SK-N-SH (cell line): ENCODE data around the gene WDR27. TPM values are rescaled to one million over a fixed set of nuclear protein-coding genes. Genes with fewer than 3 reads are reported as not detected.

ENCODE experiments used
- CTCF ChIA-PET: fragments of 300-600, 350-600 bp; formaldehyde crosslinking; extraction: SDS; loops from one replicate; lab custom pipeline; 2021; lab: Yijun Ruan, JAX
- POLR2A ChIA-PET: fragments of 350-600 bp; sonication (Branson Sonifier 250); formaldehyde crosslinking; extraction: SDS; loops from one replicate; lab custom pipeline; 2020; ENCODE audit warnings: antibody characterized with exemption, inconsistent platforms; lab: Yijun Ruan, JAX
- DNase-seq: peaks from one replicate; pipeline ENCODE4 v3.0.0; 2012
- H2AFZ ChIP-seq: fragments of 200-600 bp; sonication (generic); 2 replicates; pipeline ENCODE4 v1.8.1; 2016; ENCODE audit warnings: antibody characterized with exemption, mild to moderate bottlenecking, low read depth
- H3F3A ChIP-seq: fragments of 200-600 bp; sonication (generic); replicated peaks from 2 replicates; pipeline ENCODE3; 2016; ENCODE audit warnings: antibody characterized with exemption, mild to moderate bottlenecking; ENCODE audit not compliant: insufficient read depth
- H3K27ac ChIP-seq, 2 experiments: fragments of 200-500 bp in 1 of 2; fragments of 200-600 bp in 1 of 2; sonication (Bioruptor generic) in 1 of 2; sonication (generic), shearing (Covaris generic) in 1 of 2; 2 replicates each; pipeline versions ENCODE4 v1.5.1 to v1.6.1; 2014 to 2016; ENCODE audit warnings: low read depth in 2 of 2, inconsistent platforms in 1 of 2, low read length in 1 of 2, mild to moderate bottlenecking in 1 of 2, mixed read lengths in 1 of 2
- H3K27me3 ChIP-seq: fragments of 200-600 bp; sonication (generic), shearing (Covaris generic); 2 replicates; pipeline ENCODE4 v1.6.1; 2016; ENCODE audit warnings: mixed run types; ENCODE audit not compliant: insufficient read depth
- H3K36me3 ChIP-seq, 2 experiments: fragments of 200-500 bp in 1 of 2; fragments of 200-600 bp in 1 of 2; sonication (Bioruptor generic) in 1 of 2; sonication (generic) in 1 of 2; replicated peaks in 1 of 2; 2 replicates each; pipeline versions ENCODE3 to v1.5.1; 2014 to 2016; ENCODE audit warnings: low read length in 1 of 2, mild to moderate bottlenecking in 1 of 2; ENCODE audit not compliant: insufficient read depth in 2 of 2, control insufficient read depth in 1 of 2
- H3K4me1 ChIP-seq, 2 experiments: fragments of 200-500 bp in 1 of 2; fragments of 200-600 bp in 1 of 2; sonication (Bioruptor generic) in 1 of 2; sonication (generic), shearing (Covaris generic) in 1 of 2; 2 replicates each; pipeline versions ENCODE4 v1.5.1 to v1.6.1; 2014 to 2016; ENCODE audit warnings: low read depth in 1 of 2, low read length in 1 of 2, mixed run types in 1 of 2; ENCODE audit not compliant: insufficient read depth in 2 of 2, control insufficient read depth in 1 of 2
- H3K4me2 ChIP-seq: fragments of 200-600 bp; sonication (generic), shearing (Covaris generic); 2 replicates; pipeline ENCODE4 v1.6.1; 2017; ENCODE audit warnings: mixed run types
- H3K4me3 ChIP-seq, 2 experiments: fragments of 200-500 bp in 1 of 2; fragments of 200-600 bp in 1 of 2; sonication (Bioruptor generic) in 1 of 2; sonication (generic), shearing (Covaris generic) in 1 of 2; 2 replicates each; pipeline versions ENCODE4 v1.5.1 to v1.8.1; 2014 to 2016; ENCODE audit warnings: low read depth in 2 of 2, inconsistent platforms in 1 of 2, low read length in 1 of 2, mild to moderate bottlenecking in 1 of 2, mixed read lengths in 1 of 2, moderate library complexity in 1 of 2
- H3K79me2 ChIP-seq: fragments of 200-600 bp; sonication (generic); 2 replicates; pipeline ENCODE4 v1.8.1; 2017; ENCODE audit warnings: mild to moderate bottlenecking; ENCODE audit not compliant: insufficient read depth
- H3K9ac ChIP-seq: fragments of 200-600 bp; sonication (generic); 2 replicates; pipeline ENCODE4 v1.6.1; 2017; ENCODE audit warnings: mixed run types
- H3K9me2 ChIP-seq: fragments of 200-600 bp; sonication (generic); 2 replicates; pipeline ENCODE4 v1.6.1; 2017; ENCODE audit warnings: mixed run types
- H3K9me3 ChIP-seq: fragments of 200-600 bp; sonication (generic); 2 replicates; pipeline ENCODE4 v1.6.1; 2017; ENCODE audit warnings: mixed run types, mild to moderate bottlenecking, moderate library complexity
- H4K20me1 ChIP-seq: fragments of 200-600 bp; sonication (generic); 2 replicates; pipeline ENCODE4 v1.6.1; 2017; ENCODE audit warnings: mild to moderate bottlenecking, mixed run types; ENCODE audit not compliant: insufficient read depth
- CHD2 ChIP-seq: fragments of 150-350 bp; IDR thresholded peaks from 2 replicates; pipeline ENCODE4 v1.6.1; 2018; ENCODE audit warnings: low read length; ENCODE audit not compliant: partially characterized antibody
- ELF1 ChIP-seq: IDR thresholded peaks from 2 replicates; pipeline ENCODE4 v1.4.0; 2012
- FOSL2 ChIP-seq: IDR thresholded peaks from 2 replicates; pipeline ENCODE4 v1.4.0; 2012; ENCODE audit warnings: low read depth, mild to moderate bottlenecking, moderate library complexity, borderline replicate concordance
- IRF3 ChIP-seq: fragments of 150-350 bp; IDR thresholded peaks from 2 replicates; pipeline ENCODE4 v1.6.1; 2016; ENCODE audit warnings: mild to moderate bottlenecking, low read depth, low read length
- MEF2A ChIP-seq: IDR thresholded peaks from 2 replicates; pipeline ENCODE4 v1.4.0; 2012; ENCODE audit warnings: low read depth, borderline replicate concordance
- NRF1 ChIP-seq: IDR thresholded peaks from 2 replicates; pipeline ENCODE4 v1.6.1; 2012; ENCODE audit warnings: low read depth, mild to moderate bottlenecking, low read length
- POLR2AphosphoS5 ChIP-seq: IDR thresholded peaks from 2 replicates; pipeline ENCODE4 v1.6.1; 2012; ENCODE audit warnings: low read depth, low read length
- RAD21 ChIP-seq: IDR thresholded peaks from 2 replicates; pipeline ENCODE4 v1.6.1; 2012; ENCODE audit warnings: mild to moderate bottlenecking, low read length
- REST ChIP-seq: IDR thresholded peaks from 2 replicates; pipeline ENCODE4 v1.6.1; 2012; ENCODE audit warnings: mild to moderate bottlenecking, low read depth, low read length, moderate library complexity
- RXRA ChIP-seq: IDR thresholded peaks from 2 replicates; pipeline ENCODE4 v1.4.0; 2012; ENCODE audit warnings: low read depth, mild to moderate bottlenecking, borderline replicate concordance
- TAF1 ChIP-seq: IDR thresholded peaks from 2 replicates; pipeline ENCODE4 v1.6.1; 2012; ENCODE audit warnings: low read depth, mild to moderate bottlenecking, low read length, moderate library complexity, borderline replicate concordance
- TCF12 ChIP-seq: IDR thresholded peaks from 2 replicates; pipeline ENCODE4 v1.4.0; 2012
- TEAD4 ChIP-seq: IDR thresholded peaks from 2 replicates; pipeline ENCODE4 v1.4.0; 2012; ENCODE audit warnings: mild to moderate bottlenecking, borderline replicate concordance; ENCODE audit not compliant: insufficient read depth
- USF2 ChIP-seq: fragments of 150-350 bp; IDR thresholded peaks from 2 replicates; pipeline ENCODE4 v1.6.1; 2017; ENCODE audit warnings: antibody characterized with exemption, low read length, low read depth, borderline replicate concordance
- WGBS: methylation state at CpG from one replicate; pipeline ENCODE4 v1.1.6; 2017; ENCODE audit warnings: low lambda C conversion rate; 5-methylcytosine and 5-hydroxymethylcytosine counted together
- polyA plus RNA-seq, 3 experiments: library from polyadenylated mRNA; depleted of rRNA; stranded (reverse); fragments of >200 nt; gene quantifications; 2 replicates each; pipeline ENCODE4 v1.2.3, GENCODE V29; 2012
- TF ChIP-seq, protein P1 (sequence below): IDR thresholded peaks from 2 replicates; pipeline ENCODE4; 2012
- TF ChIP-seq, protein P2 (sequence below): fragments of 200-600 bp; sonication (generic); IDR thresholded peaks from 2 replicates; pipeline ENCODE4 v1.6.1; 2017; ENCODE audit warnings: antibody characterized with exemption, mild to moderate bottlenecking, moderate library complexity

The WDR27 gene
- polyA plus RNA-seq, 1 of the 3 experiments (the other 2 are of a cell fraction), result 55.6 TPM

- TF ChIP-seq CHD2 (no peak), RAD21 (no peak), TEAD4 (no peak), NRF1 (no peak), TCF12 (no peak), FOSL2 (no peak), USF2 (no peak), REST (no peak)
- TF ChIP-seq, protein P1, sequence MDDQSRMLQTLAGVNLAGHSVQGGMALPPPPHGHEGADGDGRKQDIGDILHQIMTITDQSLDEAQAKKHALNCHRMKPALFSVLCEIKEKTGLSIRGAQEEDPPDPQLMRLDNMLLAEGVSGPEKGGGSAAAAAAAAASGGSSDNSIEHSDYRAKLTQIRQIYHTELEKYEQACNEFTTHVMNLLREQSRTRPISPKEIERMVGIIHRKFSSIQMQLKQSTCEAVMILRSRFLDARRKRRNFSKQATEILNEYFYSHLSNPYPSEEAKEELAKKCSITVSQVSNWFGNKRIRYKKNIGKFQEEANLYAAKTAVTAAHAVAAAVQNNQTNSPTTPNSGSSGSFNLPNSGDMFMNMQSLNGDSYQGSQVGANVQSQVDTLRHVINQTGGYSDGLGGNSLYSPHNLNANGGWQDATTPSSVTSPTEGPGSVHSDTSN, result no peak
- no peak for DNase-seq
- H3K9ac ChIP-seq, result no peak overlapping the region
- WGBS, result 67% methylated on average over 11 of the region's 11 CpGs
- peak overlapping the region; percentile 30; the same call in 1 of the 2 replicates for H2AFZ ChIP-seq
- CTCF ChIA-PET, result interaction anchor here (0.5 kb wide), 1 partner anchor 438 kb away, joined by 3 read pairs; no protein-coding TSS in a partner anchor
- no peaks in the 10 kb centered on the region for H4K20me1 ChIP-seq
- H3K27ac ChIP-seq, result no peak overlapping the region
- peaks cover 0 to 10% of the 10 kb centered on the region in 2 experiments; a peak in 1 of 4 replicates for H3K4me1 ChIP-seq
- H3K27me3 ChIP-seq, result no peaks in the 10 kb centered on the region
- H3K9me3 ChIP-seq, result 0 out of 2 replicates have a peak, but pooled peaks cover 5% of the 10 kb centered on the region
- no peak overlapping the region for H3K4me3 ChIP-seq
- no peaks in the 10 kb centered on the region for H3F3A ChIP-seq
- no peaks in the 10 kb centered on the region for H3K36me3 ChIP-seq
- POLR2A ChIA-PET, result no interaction called here
- no peaks in the 10 kb centered on the region for H3K9me2 ChIP-seq
- no peaks in the 10 kb centered on the region for H3K79me2 ChIP-seq
- no peak overlapping the region for H3K4me2 ChIP-seq
Observed at GRCh38 chr6:169427856-169428255, 274.0 kb downstream of the WDR27 start.

GRCh38 chr6:169426611-169427010, 275.2 kb downstream of the WDR27 start:
- Histone ChIP-seq H3K9ac (no peak overlapping the region), H3K27ac (no peak overlapping the region), H3K36me3 (no peaks in the 10 kb centered on the region), H3K4me1 (peaks cover 0 to 10% of the 10 kb centered on the region in 2 experiments; a peak in 1 of 4 replicates), H3F3A (no peaks in the 10 kb centered on the region), H3K4me3 (no peak overlapping the region), H3K27me3 (no peaks in the 10 kb centered on the region), H3K9me2 (no peaks in the 10 kb centered on the region), H3K4me2 (no peak overlapping the region), H4K20me1 (no peaks in the 10 kb centered on the region), H2AFZ (no peak overlapping the region), H3K9me3 (no peaks in the 10 kb centered on the region), H3K79me2 (no peaks in the 10 kb centered on the region)
- ChIA-PET CTCF (interaction anchor here (1.0 to 1.1 kb wide), 2 partner anchors 9 to 18 kb away, joined by 4 to 5 read pairs; no protein-coding TSS in a partner anchor), POLR2A (no interaction called here)
- 78% methylated on average over 3 of the region's 10 CpGs for WGBS
- no peak for DNase-seq
- TF ChIP-seq, protein P1, result no peak
- TF ChIP-seq RXRA, result no peak
- no peak for TF ChIP-seq IRF3
- TF ChIP-seq USF2, result no peak
- TF ChIP-seq TAF1, result no peak
- TF ChIP-seq POLR2AphosphoS5, result no peak
- no peak for TF ChIP-seq NRF1
- no peak for TF ChIP-seq RAD21
- TF ChIP-seq, protein P2, sequence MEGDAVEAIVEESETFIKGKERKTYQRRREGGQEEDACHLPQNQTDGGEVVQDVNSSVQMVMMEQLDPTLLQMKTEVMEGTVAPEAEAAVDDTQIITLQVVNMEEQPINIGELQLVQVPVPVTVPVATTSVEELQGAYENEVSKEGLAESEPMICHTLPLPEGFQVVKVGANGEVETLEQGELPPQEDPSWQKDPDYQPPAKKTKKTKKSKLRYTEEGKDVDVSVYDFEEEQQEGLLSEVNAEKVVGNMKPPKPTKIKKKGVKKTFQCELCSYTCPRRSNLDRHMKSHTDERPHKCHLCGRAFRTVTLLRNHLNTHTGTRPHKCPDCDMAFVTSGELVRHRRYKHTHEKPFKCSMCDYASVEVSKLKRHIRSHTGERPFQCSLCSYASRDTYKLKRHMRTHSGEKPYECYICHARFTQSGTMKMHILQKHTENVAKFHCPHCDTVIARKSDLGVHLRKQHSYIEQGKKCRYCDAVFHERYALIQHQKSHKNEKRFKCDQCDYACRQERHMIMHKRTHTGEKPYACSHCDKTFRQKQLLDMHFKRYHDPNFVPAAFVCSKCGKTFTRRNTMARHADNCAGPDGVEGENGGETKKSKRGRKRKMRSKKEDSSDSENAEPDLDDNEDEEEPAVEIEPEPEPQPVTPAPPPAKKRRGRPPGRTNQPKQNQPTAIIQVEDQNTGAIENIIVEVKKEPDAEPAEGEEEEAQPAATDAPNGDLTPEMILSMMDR, result no peak
- TF ChIP-seq MEF2A, result no peak
- TF ChIP-seq ELF1, result no peak
